Activated CD4-positive, alpha-beta T cell treated with anti-CD3 and anti-CD28 coated beads, Interleukin-2, Interleukin-6, amounts not matched to agents 100 ng/mL and 50 ng/mL, durations not matched to agents 16 hours and 8 hours (primary cell): ENCODE measurements around the gene MTCL1.

ENCODE experiments used
- DNase-seq: peaks from one replicate; pipeline ENCODE4 v3.0.0-alpha.2; 2020

The MTCL1 gene

DNA sequence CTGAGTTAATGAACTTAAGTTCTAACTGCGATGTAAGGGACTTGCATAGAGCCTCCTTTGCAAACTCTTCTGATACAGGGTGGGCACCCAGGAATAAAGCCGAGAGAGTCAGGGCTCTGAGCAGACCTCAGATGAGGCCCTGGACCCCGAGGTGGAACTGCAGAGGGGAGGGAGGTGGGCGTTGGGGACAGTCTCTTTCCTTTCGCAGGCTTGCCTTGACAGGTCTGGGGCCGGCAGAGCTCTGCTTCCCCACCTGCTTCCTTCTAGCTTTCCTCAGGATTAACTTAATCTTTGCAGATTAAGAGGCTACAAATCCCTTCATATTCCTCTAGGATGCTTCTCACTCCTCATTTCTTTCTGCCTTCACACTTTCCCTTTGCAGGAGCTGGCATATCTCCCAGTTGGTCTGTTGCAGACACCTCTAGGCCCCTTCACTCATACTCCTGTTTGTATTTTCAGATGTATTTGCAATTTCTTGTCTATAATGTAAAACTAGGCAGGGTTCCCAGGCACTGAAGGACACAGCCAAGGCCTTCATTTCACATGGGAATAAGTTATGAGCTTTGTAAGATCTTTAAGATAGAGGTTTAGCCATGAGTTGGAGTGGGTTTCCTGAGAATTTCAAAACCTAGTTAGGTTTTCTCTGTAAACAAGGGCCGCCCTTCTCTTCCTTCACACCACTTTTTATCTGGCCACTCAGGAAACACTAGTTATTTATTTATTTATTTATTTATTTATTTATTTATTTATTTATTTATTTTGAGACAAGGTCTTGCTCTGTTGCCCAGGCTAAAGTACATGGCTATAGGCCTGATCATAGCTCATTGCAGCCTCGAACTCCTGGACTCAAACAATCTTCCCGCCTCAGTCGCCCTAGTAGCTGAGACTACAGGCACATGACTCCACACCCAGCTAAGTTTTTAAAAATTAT is 70.9 kb downstream of the MTCL1 start:
- DNase-seq: no peak

DNA sequence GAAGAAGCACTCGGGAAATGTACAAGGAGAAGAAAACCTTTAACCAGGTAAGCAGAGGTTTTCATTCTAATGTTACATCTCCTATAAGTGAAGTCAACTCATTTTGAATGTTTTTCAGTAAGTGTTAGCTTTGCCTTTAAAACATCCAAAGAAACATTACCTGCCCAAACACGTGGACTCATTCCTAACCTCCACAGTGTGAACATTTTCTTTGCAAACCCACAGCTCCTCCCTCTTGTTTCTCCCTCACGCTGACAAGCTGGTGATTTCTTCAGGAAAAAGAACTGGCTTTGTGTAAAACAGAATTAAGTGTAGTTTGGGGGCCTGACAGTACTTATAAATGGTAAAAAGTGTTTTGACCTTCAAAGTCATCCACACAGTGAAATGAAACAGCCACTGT is 72.5 kb downstream of the MTCL1 start:
- no peak for DNase-seq

- DNase-seq: no peak
These were observed 73.0 kb downstream of the MTCL1 start for GRCh38 chr18:8778386-8778785.

DNA sequence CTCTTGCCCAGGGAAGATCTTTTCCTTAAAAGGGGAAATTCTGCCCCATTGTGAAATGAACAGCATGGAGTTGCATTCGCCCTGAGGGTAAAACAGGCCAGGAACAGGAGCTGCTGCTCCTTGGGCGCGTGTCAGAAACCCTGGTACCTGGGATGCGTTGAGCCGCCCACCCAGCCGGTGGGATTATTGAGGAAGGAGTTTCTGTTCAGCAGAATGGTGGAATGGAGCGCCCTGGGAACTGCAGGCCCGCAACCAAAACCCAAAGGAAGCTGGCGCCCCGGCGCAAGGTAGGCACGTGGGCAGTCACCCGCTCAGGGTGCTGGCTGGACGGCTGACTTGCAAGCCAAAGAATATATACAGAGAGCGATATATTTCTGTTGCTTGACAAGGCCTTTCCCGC is 73.5 kb downstream of the MTCL1 start:
- DNase-seq: no peak

- DNase-seq: no peak
These were observed 73.9 kb downstream of the MTCL1 start for GRCh38 chr18:8779251-8779650.

- DNase-seq: no peak
These were observed 74.9 kb downstream of the MTCL1 start for GRCh38 chr18:8780227-8780626.

DNA sequence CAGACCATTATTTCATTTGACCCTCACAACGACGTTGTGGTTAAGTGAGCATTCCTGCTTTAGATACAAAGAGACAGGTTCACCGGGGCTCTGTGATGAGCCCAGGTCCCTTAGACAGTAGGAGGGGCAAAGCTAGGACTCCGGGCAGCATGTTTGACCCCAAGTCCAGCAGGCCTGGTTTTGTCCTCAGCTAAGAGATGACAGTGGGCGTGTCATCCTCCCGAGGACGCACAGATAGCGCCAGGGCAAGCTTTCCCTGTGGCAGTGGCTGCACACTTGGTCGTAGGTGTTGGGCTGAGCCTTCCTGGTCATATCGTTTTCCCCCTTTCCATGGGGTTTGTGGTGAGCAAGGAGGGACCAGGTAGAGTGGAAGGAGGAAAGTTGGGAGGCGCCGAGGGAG is 76.3 kb downstream of the MTCL1 start:
- DNase-seq: no peak

DNA sequence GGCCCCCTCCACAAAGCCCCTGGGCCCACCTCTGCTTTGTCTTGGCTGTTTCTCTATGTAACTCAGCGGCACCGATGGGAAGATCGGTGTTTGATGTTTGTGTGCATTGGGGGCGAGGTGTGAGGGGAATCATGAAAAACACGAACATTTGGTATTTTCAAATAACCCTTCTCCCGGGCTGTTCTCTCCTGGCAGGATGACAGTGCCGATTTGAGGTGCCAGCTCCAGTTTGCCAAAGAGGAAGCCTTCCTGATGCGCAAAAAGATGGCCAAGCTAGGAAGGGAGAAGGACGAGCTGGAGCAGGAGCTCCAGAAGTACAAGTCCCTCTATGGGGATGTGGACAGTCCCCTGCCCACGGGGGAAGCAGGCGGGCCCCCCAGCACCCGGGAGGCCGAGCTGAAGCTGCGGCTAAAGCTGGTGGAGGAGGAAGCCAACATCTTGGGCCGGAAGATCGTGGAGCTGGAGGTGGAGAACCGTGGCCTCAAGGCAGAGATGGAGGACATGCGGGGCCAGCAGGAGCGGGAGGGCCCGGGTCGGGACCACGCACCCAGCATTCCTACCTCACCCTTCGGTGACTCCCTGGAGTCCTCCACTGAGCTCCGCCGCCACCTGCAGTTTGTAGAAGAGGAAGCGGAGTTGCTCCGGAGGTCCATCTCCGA is 78.1 kb downstream of the MTCL1 start:
- DNase-seq: no peak

- no peak for DNase-seq
These were observed 78.7 kb downstream of the MTCL1 start for GRCh38 chr18:8783994-8784530.

DNA sequence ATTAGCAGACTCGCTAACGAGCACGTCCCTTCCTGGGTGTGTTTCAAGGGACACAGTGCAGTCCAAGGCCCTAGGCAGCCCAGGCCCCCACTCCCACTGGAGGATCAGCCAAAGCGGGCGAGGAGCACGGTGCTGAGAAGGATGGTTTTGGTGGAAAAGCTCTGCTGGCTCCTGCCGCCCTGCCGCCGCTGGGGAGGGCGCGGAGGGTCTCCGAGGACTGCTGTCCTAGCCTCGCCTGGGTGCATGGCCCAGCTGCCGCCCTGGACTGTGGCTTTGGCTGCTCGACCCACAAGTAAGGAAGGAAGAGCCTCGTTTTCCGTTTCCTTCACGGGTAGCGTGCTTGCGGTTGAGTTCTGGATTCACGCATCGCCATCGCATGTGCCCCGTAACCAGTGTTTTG is 79.9 kb downstream of the MTCL1 start:
- DNase-seq: no peak

GRCh38 chr18:8785855-8786482 is 80.6 kb downstream of the MTCL1 start:
- DNase-seq: no peak

GRCh38 chr18:8786483-8787370 is 81.4 kb downstream of the MTCL1 start:
- DNase-seq: no peak

- no peak for DNase-seq
These were observed 82.0 kb downstream of the MTCL1 start for GRCh38 chr18:8787371-8787670.

- DNase-seq: no peak
These were observed 82.4 kb downstream of the MTCL1 start for GRCh38 chr18:8787794-8788193.

DNA sequence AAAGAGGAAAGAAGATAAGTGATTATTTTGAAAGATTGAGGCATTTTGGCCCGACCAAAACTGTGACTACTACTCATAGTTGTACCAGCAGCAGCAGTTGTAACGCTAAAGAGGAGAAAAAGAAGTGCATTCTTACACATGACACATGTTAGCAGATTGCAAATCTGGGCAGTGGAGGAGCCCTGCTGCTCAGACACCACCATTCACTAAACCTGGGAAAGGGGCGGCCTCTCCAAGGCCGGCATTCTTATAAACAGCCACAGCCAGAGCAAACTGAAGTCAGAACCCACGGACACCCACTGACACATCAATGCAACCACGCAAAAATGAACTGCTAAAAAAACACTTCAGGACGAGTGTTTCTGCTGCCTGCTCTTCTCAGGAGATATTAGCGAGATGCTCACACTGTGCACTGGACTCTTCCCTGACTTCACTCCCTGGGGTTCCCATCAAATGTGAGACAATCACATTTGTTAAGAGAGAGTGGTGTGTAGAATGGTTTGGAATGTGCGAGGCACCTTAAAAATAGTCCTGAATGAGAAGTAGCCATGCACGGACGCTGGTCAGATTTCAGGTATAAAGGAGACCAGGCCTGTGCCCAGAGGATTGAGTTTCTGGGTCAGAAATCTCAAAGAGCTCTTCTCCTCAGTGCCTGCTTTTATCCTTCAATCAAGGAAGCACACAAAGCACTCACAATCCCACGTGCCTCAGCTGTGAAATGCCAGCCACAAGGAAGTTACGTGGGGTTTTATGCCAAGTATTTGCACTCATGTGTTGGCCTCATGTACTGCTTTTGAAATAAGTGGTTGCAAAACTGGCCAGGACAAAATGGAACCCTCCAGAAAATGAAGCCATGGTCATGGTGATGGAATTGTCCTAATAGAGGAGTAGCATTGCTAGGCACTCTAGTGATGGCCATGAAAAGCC is 83.4 kb downstream of the MTCL1 start:
- DNase-seq: no peak

DNA sequence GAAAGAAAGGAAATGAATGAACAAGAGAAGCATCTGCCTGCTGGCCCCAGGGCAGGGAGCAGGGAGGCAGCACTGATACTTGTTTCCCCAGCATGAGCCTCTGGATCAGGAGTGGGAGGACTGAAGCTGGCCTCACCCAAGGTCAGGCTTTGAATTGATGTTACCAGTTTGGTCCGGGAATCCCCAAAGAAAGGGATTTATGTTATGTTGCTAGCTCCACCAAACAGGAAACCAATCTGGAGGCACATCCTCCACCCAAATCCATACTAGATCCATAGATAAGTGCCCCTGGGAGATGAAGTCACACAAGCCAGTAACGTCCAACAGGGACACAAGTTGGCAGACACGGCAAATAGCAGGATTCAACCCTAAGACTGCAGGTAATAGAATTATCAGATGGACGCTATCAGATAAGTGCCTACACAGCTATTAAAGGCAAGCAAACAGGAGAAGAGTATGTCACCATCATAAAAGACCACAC is 85.9 kb downstream of the MTCL1 start:
- DNase-seq: no peak

DNA sequence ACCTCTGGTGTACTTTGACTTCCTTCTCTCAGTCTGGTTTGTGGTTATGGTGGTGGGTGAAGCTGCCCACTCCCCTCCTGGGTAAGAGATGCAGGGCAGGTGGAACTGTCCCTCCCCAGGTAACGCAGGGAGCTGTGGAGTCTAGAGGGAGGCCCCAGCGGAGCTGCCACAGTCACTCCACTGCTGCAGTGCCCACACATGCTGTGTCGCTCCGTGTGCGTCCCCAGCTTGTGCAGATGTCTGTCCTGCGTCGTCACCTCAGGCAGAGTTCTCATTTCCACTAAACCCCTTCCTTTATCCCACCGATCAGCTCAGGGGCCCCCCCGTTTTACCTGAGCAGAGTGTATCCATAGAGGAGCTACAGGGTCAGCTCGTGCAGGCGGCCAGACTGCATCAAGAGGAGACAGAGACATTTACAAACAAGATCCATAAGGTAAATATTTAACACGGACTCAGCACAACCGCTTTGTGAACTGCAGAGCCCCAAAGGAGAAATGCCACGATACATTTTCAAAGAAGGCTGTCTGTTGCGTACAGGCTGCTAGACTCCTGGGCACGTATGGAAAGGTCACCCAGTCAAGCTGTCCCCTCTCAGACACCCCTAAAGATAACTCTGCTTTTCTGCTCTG is 87.4 kb downstream of the MTCL1 start:
- no peak for DNase-seq

DNA sequence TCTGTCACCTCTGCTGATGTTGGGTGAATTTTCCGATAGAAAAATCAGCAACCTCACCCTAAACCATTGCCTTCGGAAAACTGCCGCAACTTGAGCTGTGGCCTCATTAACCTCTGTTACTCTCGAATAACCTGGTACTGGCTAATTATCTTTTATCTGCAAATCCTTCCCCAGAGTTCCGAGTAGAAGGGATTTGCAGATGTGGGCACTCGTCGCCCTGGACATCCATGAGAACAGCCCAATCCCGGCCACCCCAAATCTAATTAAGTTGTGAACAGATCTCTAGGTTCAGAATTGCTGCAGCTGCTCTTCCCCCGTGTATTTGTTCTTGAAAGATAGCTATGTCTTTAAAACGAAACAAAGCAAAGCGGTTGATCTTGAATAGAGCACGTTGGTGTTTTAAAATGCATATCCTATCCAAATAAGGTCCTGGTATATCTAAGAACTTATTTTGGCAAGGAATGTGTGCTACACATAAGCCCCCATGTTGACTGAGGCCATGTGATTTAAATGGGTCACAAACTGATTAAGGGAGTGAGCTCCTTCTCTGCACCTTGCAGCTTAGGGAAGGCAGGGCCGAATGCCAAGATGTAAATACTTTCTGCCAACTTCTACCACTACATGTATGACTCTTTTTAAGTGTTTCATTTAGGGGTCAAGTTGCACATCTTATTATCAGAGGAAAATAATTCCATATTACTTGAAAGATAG is 88.2 kb downstream of the MTCL1 start:
- no peak for DNase-seq

DNA sequence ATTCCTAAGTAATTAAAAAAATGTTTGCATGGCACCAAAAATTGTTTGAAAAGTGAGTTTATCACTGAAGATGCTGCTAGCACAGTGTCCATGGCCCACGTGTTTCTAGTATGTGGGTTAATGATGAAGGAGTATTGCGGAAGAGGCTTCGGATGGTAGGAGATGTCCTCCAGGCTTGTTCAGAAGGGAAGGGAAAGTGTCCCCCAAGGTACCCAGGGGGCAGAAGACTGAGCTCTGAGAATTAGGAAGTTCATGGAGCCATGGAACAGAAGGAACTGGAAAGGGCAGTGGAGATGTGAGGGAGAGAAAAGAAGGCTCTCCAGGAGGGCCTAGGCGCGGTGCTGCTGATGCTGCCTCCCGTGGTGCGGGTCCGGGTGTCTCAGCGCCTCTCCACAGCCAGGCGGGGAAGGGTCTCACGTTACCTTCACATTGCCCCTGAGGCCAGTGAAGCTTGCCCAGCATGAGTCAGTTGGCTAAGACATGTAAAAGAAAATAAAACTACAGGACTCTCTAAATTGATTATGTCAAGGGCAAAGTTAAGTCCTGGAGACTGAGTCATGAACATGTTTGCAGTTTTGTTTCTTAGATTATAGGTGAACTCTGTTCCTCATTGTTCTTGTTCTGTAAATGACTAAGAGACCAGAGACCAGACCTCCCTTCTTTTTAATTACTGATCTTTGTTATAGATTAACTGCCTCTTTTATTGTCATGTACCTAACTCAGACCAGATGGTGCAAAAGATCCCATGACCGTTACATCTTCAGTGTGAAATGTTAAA is 89.0 kb downstream of the MTCL1 start:
- no peak for DNase-seq

- no peak for DNase-seq
These were observed 89.6 kb downstream of the MTCL1 start for GRCh38 chr18:8794934-8795280.
